HG03378 (cell line): Measurements from ENCODE around the gene CBS.
"Not testable (repeated sequence)": the region's sequence is repeated elsewhere in the genome, so short reads cannot be mapped to it uniquely, and the experiment has no call there.

Source experiments
- ATAC-seq: cut with Tn5 transposase; IDR thresholded peaks from one replicate; pipeline ENCODE4 v1.9.1; 2021; ENCODE audit warnings: mild to moderate bottlenecking, moderate library complexity; ENCODE audit not compliant: unreplicated experiment

Gene CBS

GRCh38 chr21:43075170-43076022, at the start of gene CBS:
CBS (minus strand) TSS chr21:43075835; CDS start chr21:43072193, 3,642 bp downstream.
- ATAC-seq: not testable (repeated sequence)

- ATAC-seq: not testable (repeated sequence)
Measured at GRCh38 chr21:43115956-43116355, 40.3 kb upstream of the CBS start.

GRCh38 chr21:43114483-43114882, 38.8 kb upstream of the CBS start:
- ATAC-seq: not testable (repeated sequence)

- ATAC-seq: not testable (repeated sequence)
Measured at GRCh38 chr21:43109006-43109405, 33.4 kb upstream of the CBS start.

- not testable (repeated sequence) for ATAC-seq
Measured at GRCh38 chr21:43108177-43108576, 32.5 kb upstream of the CBS start.

GRCh38 chr21:43107794-43108137, 32.1 kb upstream of the CBS start:
- not testable (repeated sequence) for ATAC-seq

- ATAC-seq: not testable (repeated sequence)
Measured at GRCh38 chr21:43106965-43107793, 31.5 kb upstream of the CBS start, which contains the start of gene U2AF1. U2AF1 (minus strand) TSS chr21:43107570; CDS start chr21:43107494, 76 bp downstream.

- ATAC-seq: not testable (repeated sequence)
Measured at GRCh38 chr21:43104642-43105041, 29.0 kb upstream of the CBS start.

- not testable (repeated sequence) for ATAC-seq
Measured at GRCh38 chr21:43102281-43102680, 26.6 kb upstream of the CBS start.

- not testable (repeated sequence) for ATAC-seq
Measured at GRCh38 chr21:43101676-43102075, 26.0 kb upstream of the CBS start.

- not testable (repeated sequence) for ATAC-seq
Measured at GRCh38 chr21:43101000-43101399, 25.4 kb upstream of the CBS start.

GRCh38 chr21:43091979-43092614, 16.5 kb upstream of the CBS start:
- not testable (repeated sequence) for ATAC-seq

- not testable (repeated sequence) for ATAC-seq
Measured at GRCh38 chr21:43090947-43091346, 15.3 kb upstream of the CBS start.

GRCh38 chr21:43089463-43089862, 13.8 kb upstream of the CBS start:
- not testable (repeated sequence) for ATAC-seq

GRCh38 chr21:43082587-43083300, 7.1 kb upstream of the CBS start:
- not testable (repeated sequence) for ATAC-seq

- ATAC-seq: not testable (repeated sequence)
Measured at GRCh38 chr21:43076643-43077042, 1.0 kb upstream of the CBS start.

- ATAC-seq: not testable (repeated sequence)
Measured at GRCh38 chr21:43076023-43076637, 495 bp upstream of the CBS start.

GRCh38 chr21:43074401-43075169, 1.1 kb downstream of the CBS start:
- not testable (repeated sequence) for ATAC-seq

- not testable (repeated sequence) for ATAC-seq
Measured at GRCh38 chr21:43072742-43073141, 2.9 kb downstream of the CBS start.
